SK-N-SH (cell line): ENCODE measurements around the gene CLK2. TPM values are rescaled to one million over a fixed set of nuclear protein-coding genes. Genes with fewer than 3 reads are reported as not detected.
A peak's percentile ranks its signal among the peaks of the same experiment; 100 is the strongest.

ENCODE experiments used
- CTCF ChIA-PET: fragments of 300-600, 350-600 bp; formaldehyde crosslinking; extraction: SDS; loops from one replicate; lab custom pipeline; 2021; lab: Yijun Ruan, JAX
- POLR2A ChIA-PET: fragments of 350-600 bp; sonication (Branson Sonifier 250); formaldehyde crosslinking; extraction: SDS; loops from one replicate; lab custom pipeline; 2020; ENCODE audit warnings: antibody characterized with exemption, inconsistent platforms; lab: Yijun Ruan, JAX
- DNase-seq: peaks from one replicate; pipeline ENCODE4 v3.0.0; 2012
- H2AFZ ChIP-seq: fragments of 200-600 bp; sonication (generic); 2 replicates; pipeline ENCODE4 v1.8.1; 2016; ENCODE audit warnings: antibody characterized with exemption, mild to moderate bottlenecking, low read depth
- H3F3A ChIP-seq: fragments of 200-600 bp; sonication (generic); replicated peaks from 2 replicates; pipeline ENCODE3; 2016; ENCODE audit warnings: antibody characterized with exemption, mild to moderate bottlenecking; ENCODE audit not compliant: insufficient read depth
- H3K27ac ChIP-seq, 2 experiments: fragments of 200-500 bp in 1 of 2; fragments of 200-600 bp in 1 of 2; sonication (Bioruptor generic) in 1 of 2; sonication (generic), shearing (Covaris generic) in 1 of 2; 2 replicates each; pipeline versions ENCODE4 v1.5.1 to v1.6.1; 2014 to 2016; ENCODE audit warnings: low read depth in 2 of 2, inconsistent platforms in 1 of 2, low read length in 1 of 2, mild to moderate bottlenecking in 1 of 2, mixed read lengths in 1 of 2
- H3K27me3 ChIP-seq: fragments of 200-600 bp; sonication (generic), shearing (Covaris generic); 2 replicates; pipeline ENCODE4 v1.6.1; 2016; ENCODE audit warnings: mixed run types; ENCODE audit not compliant: insufficient read depth
- H3K36me3 ChIP-seq, 2 experiments: fragments of 200-500 bp in 1 of 2; fragments of 200-600 bp in 1 of 2; sonication (Bioruptor generic) in 1 of 2; sonication (generic) in 1 of 2; replicated peaks in 1 of 2; 2 replicates each; pipeline versions ENCODE3 to v1.5.1; 2014 to 2016; ENCODE audit warnings: low read length in 1 of 2, mild to moderate bottlenecking in 1 of 2; ENCODE audit not compliant: insufficient read depth in 2 of 2, control insufficient read depth in 1 of 2
- H3K4me1 ChIP-seq, 2 experiments: fragments of 200-500 bp in 1 of 2; fragments of 200-600 bp in 1 of 2; sonication (Bioruptor generic) in 1 of 2; sonication (generic), shearing (Covaris generic) in 1 of 2; 2 replicates each; pipeline versions ENCODE4 v1.5.1 to v1.6.1; 2014 to 2016; ENCODE audit warnings: low read depth in 1 of 2, low read length in 1 of 2, mixed run types in 1 of 2; ENCODE audit not compliant: insufficient read depth in 2 of 2, control insufficient read depth in 1 of 2
- H3K4me2 ChIP-seq: fragments of 200-600 bp; sonication (generic), shearing (Covaris generic); 2 replicates; pipeline ENCODE4 v1.6.1; 2017; ENCODE audit warnings: mixed run types
- H3K4me3 ChIP-seq, 2 experiments: fragments of 200-500 bp in 1 of 2; fragments of 200-600 bp in 1 of 2; sonication (Bioruptor generic) in 1 of 2; sonication (generic), shearing (Covaris generic) in 1 of 2; 2 replicates each; pipeline versions ENCODE4 v1.5.1 to v1.8.1; 2014 to 2016; ENCODE audit warnings: low read depth in 2 of 2, inconsistent platforms in 1 of 2, low read length in 1 of 2, mild to moderate bottlenecking in 1 of 2, mixed read lengths in 1 of 2, moderate library complexity in 1 of 2
- H3K79me2 ChIP-seq: fragments of 200-600 bp; sonication (generic); 2 replicates; pipeline ENCODE4 v1.8.1; 2017; ENCODE audit warnings: mild to moderate bottlenecking; ENCODE audit not compliant: insufficient read depth
- H3K9ac ChIP-seq: fragments of 200-600 bp; sonication (generic); 2 replicates; pipeline ENCODE4 v1.6.1; 2017; ENCODE audit warnings: mixed run types
- H3K9me2 ChIP-seq: fragments of 200-600 bp; sonication (generic); 2 replicates; pipeline ENCODE4 v1.6.1; 2017; ENCODE audit warnings: mixed run types
- H3K9me3 ChIP-seq: fragments of 200-600 bp; sonication (generic); 2 replicates; pipeline ENCODE4 v1.6.1; 2017; ENCODE audit warnings: mixed run types, mild to moderate bottlenecking, moderate library complexity
- H4K20me1 ChIP-seq: fragments of 200-600 bp; sonication (generic); 2 replicates; pipeline ENCODE4 v1.6.1; 2017; ENCODE audit warnings: mild to moderate bottlenecking, mixed run types; ENCODE audit not compliant: insufficient read depth
- CHD2 ChIP-seq: fragments of 150-350 bp; IDR thresholded peaks from 2 replicates; pipeline ENCODE4 v1.6.1; 2018; ENCODE audit warnings: low read length; ENCODE audit not compliant: partially characterized antibody
- EP300 ChIP-seq, 2 experiments: IDR thresholded peaks; 2 replicates each; pipeline versions ENCODE4 v1.4.0 to v1.6.1; 2012; ENCODE audit warnings: borderline replicate concordance in 1 of 2, low read depth in 1 of 2, low read length in 1 of 2
- FOSL2 ChIP-seq: IDR thresholded peaks from 2 replicates; pipeline ENCODE4 v1.4.0; 2012; ENCODE audit warnings: low read depth, mild to moderate bottlenecking, moderate library complexity, borderline replicate concordance
- FOXJ3 ChIP-seq: sonication (generic); formaldehyde crosslinking; IDR thresholded peaks from 2 replicates; pipeline ENCODE4 v1.5.1; 2020; ENCODE audit warnings: mild to moderate bottlenecking, missing genetic modification reagents
- GABPA ChIP-seq: IDR thresholded peaks from 2 replicates; pipeline ENCODE4 v1.4.0; 2012; ENCODE audit warnings: low read depth, mild to moderate bottlenecking
- JUND ChIP-seq: IDR thresholded peaks from 2 replicates; pipeline ENCODE4 v1.4.0; 2012
- MEF2A ChIP-seq: IDR thresholded peaks from 2 replicates; pipeline ENCODE4 v1.4.0; 2012; ENCODE audit warnings: low read depth, borderline replicate concordance
- NFIC ChIP-seq: IDR thresholded peaks from 2 replicates; pipeline ENCODE4 v1.4.0; 2012; ENCODE audit warnings: borderline replicate concordance
- POLR2AphosphoS5 ChIP-seq: IDR thresholded peaks from 2 replicates; pipeline ENCODE4 v1.6.1; 2012; ENCODE audit warnings: low read depth, low read length
- RAD21 ChIP-seq: IDR thresholded peaks from 2 replicates; pipeline ENCODE4 v1.6.1; 2012; ENCODE audit warnings: mild to moderate bottlenecking, low read length
- RCOR1 ChIP-seq: fragments of 150-350 bp; IDR thresholded peaks from 2 replicates; pipeline ENCODE4 v1.6.1; 2017; ENCODE audit warnings: antibody characterized with exemption, low read length
- RFX5 ChIP-seq: IDR thresholded peaks from 2 replicates; pipeline ENCODE4 v1.6.1; 2012; ENCODE audit warnings: mild to moderate bottlenecking, improper control_type of control experiment, low read length
- SIN3A ChIP-seq: IDR thresholded peaks from 2 replicates; pipeline ENCODE4 v1.6.1; 2012; ENCODE audit warnings: low read depth, mild to moderate bottlenecking, low read length, moderate library complexity, borderline replicate concordance
- SMC3 ChIP-seq: IDR thresholded peaks from 2 replicates; pipeline ENCODE4 v1.6.1; 2012; ENCODE audit warnings: low read depth, low read length, improper control_type of control experiment
- TAF1 ChIP-seq: IDR thresholded peaks from 2 replicates; pipeline ENCODE4 v1.6.1; 2012; ENCODE audit warnings: low read depth, mild to moderate bottlenecking, low read length, moderate library complexity, borderline replicate concordance
- TCF12 ChIP-seq: IDR thresholded peaks from 2 replicates; pipeline ENCODE4 v1.4.0; 2012
- WGBS: methylation state at CpG from one replicate; pipeline ENCODE4 v1.1.6; 2017; ENCODE audit warnings: low lambda C conversion rate; 5-methylcytosine and 5-hydroxymethylcytosine counted together
- polyA plus RNA-seq, 3 experiments: library from polyadenylated mRNA; depleted of rRNA; stranded (reverse); fragments of >200 nt; gene quantifications; 2 replicates each; pipeline ENCODE4 v1.2.3, GENCODE V29; 2012
- TF ChIP-seq, protein P1 (sequence below): fragments of 150-350 bp; IDR thresholded peaks from 2 replicates; pipeline ENCODE4 v1.6.1; 2016; ENCODE audit warnings: mild to moderate bottlenecking, low read depth, low read length
- TF ChIP-seq, protein P2 (sequence below): fragments of 200-600 bp; sonication (generic); IDR thresholded peaks from 2 replicates; pipeline ENCODE4 v1.6.1; 2017; ENCODE audit warnings: antibody characterized with exemption, mild to moderate bottlenecking, moderate library complexity
- TF ChIP-seq, protein P3 (sequence below): IDR thresholded peaks from 2 replicates; pipeline ENCODE4; 2012
- TF ChIP-seq, protein P4 (sequence below): IDR thresholded peaks from 2 replicates; pipeline ENCODE4 v1.4.0; 2012; ENCODE audit warnings: low read depth

CLK2 gene
- polyA plus RNA-seq, 1 of the 3 experiments (the other 2 are of a cell fraction): 76.7 TPM

DNA sequence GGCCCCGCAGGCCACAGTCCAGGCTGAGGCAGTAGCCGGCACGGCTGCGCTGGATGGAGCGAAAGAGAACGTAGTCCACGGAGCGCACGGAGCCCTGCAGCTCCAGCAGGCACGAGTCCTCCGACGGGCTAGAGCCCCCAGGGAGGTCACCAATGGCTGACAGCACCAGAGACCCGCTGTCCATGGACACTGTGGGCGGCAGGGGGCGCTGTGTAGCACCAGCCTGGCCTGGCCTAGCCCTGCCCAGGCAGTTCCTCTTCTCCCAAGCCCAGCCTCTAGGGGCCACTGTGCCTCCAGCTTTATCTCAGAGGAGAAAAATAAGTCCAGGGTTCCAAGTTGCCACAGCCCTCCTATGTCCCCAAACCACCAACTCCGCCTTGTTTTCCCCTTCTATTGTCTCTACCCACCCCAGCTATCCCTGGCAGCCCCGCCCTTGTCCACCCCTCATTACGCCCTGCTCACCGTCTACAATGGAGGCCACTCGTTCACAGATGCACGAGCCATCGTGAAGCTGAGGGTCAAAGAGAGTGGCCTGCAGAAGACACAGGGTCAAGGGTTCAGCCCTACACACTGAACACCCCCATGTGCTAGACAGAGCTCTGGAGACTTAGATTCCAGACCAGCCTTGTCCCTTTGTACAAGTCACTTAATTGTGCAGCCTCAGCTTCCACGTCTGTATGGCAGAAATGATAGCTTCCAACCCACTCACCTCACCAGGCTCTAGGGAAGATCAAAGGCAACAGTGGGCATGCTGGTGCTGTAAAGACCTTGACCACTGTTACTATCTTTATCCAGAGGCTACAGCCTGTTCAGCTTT lies 22.5 kb downstream of the CLK2 start (continued):
- TF ChIP-seq SMC3: peak; percentile 85
- TF ChIP-seq, protein P1, sequence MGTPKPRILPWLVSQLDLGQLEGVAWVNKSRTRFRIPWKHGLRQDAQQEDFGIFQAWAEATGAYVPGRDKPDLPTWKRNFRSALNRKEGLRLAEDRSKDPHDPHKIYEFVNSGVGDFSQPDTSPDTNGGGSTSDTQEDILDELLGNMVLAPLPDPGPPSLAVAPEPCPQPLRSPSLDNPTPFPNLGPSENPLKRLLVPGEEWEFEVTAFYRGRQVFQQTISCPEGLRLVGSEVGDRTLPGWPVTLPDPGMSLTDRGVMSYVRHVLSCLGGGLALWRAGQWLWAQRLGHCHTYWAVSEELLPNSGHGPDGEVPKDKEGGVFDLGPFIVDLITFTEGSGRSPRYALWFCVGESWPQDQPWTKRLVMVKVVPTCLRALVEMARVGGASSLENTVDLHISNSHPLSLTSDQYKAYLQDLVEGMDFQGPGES: no peak
- TF ChIP-seq POLR2AphosphoS5: no peak
- TF ChIP-seq RFX5: no peak
- TF ChIP-seq CHD2: peak; percentile 46
- TF ChIP-seq SIN3A: 0 out of 2 replicates have a peak, but pooled peaks have one; percentile 45
- TF ChIP-seq, protein P2, sequence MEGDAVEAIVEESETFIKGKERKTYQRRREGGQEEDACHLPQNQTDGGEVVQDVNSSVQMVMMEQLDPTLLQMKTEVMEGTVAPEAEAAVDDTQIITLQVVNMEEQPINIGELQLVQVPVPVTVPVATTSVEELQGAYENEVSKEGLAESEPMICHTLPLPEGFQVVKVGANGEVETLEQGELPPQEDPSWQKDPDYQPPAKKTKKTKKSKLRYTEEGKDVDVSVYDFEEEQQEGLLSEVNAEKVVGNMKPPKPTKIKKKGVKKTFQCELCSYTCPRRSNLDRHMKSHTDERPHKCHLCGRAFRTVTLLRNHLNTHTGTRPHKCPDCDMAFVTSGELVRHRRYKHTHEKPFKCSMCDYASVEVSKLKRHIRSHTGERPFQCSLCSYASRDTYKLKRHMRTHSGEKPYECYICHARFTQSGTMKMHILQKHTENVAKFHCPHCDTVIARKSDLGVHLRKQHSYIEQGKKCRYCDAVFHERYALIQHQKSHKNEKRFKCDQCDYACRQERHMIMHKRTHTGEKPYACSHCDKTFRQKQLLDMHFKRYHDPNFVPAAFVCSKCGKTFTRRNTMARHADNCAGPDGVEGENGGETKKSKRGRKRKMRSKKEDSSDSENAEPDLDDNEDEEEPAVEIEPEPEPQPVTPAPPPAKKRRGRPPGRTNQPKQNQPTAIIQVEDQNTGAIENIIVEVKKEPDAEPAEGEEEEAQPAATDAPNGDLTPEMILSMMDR: peak; percentile 99
- no peak for TF ChIP-seq TCF12
- TF ChIP-seq JUND: no peak
- peak; percentile 90 for TF ChIP-seq RAD21
- TF ChIP-seq, protein P3, sequence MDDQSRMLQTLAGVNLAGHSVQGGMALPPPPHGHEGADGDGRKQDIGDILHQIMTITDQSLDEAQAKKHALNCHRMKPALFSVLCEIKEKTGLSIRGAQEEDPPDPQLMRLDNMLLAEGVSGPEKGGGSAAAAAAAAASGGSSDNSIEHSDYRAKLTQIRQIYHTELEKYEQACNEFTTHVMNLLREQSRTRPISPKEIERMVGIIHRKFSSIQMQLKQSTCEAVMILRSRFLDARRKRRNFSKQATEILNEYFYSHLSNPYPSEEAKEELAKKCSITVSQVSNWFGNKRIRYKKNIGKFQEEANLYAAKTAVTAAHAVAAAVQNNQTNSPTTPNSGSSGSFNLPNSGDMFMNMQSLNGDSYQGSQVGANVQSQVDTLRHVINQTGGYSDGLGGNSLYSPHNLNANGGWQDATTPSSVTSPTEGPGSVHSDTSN: no peak
- TF ChIP-seq MEF2A: no peak
- TF ChIP-seq EP300 (IDR thresholded peaks at IDR 0.05; ENCODE audit: borderline replicate concordance in 1 of 2, low read depth in 1 of 2, low read length in 1 of 2): no peak

DNA sequence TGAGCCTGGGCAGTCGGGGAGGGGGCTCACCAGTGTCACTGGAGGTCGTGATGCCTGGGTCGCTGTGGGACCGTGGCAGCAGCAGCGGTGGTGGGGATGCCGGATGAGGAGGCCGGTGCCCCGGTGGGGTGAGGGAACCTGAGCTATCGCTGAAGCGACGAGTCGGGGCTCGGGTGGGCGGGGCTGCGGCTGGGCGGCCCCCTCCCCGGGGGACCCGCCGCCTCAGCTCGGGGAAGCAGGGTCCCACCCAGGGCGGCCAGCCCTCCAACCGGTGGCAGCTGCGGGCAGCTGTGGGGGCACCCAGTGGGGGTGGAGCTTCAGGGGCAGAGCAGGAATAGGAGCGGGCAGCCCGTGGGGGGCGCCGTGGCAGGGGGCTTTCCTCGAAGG lies 23.1 kb downstream of the CLK2 start:
- Histone ChIP-seq H3K27me3 (no peaks in the 10 kb centered on the region), H3K27ac (no peak overlapping the region; a peak in 1 of 4 replicates), H3K4me1 (peaks cover 0 to 16% of the 10 kb centered on the region in 2 experiments; a peak in 2 of 4 replicates), H3K79me2 (peaks cover 23% of the 10 kb centered on the region), H3K9ac (no peak overlapping the region), H2AFZ (no peak overlapping the region), H3K4me2 (no peak overlapping the region), H4K20me1 (no peaks in the 10 kb centered on the region), H3K36me3 (peaks cover 9 to 26% of the 10 kb centered on the region in 2 experiments), H3F3A (peaks cover 21% of the 10 kb centered on the region), H3K9me3 (no peaks in the 10 kb centered on the region), H3K4me3 (no peak overlapping the region; a peak in 1 of 4 replicates), H3K9me2 (no peaks in the 10 kb centered on the region)
- DNase-seq: no peak
- WGBS: 82% methylated on average over 11 of the region's 28 CpGs
- POLR2A ChIA-PET: interaction anchor here (1.8 to 2.9 kb wide), 2 partner anchors 12 to 23 kb away, joined by 5 to 11 read pairs; partner anchors contain the start of gene SCAMP3
- CTCF ChIA-PET: interaction anchor here (0.6 to 13.3 kb wide), 55 partner anchors 9 to 870 kb away, joined by 3 to 184 read pairs (median 5); partner anchors contain the start of genes CLK2, FDPS, HCN3 and KRTCAP2
- no peak for TF ChIP-seq GABPA
- no peak for TF ChIP-seq TAF1
- TF ChIP-seq, protein P3: no peak
- TF ChIP-seq EP300 (IDR thresholded peaks at IDR 0.05; ENCODE audit: borderline replicate concordance in 1 of 2, low read depth in 1 of 2, low read length in 1 of 2): no peak
- TF ChIP-seq SMC3: no peak
- TF ChIP-seq, protein P4, sequence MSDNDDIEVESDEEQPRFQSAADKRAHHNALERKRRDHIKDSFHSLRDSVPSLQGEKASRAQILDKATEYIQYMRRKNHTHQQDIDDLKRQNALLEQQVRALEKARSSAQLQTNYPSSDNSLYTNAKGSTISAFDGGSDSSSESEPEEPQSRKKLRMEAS: no peak
- TF ChIP-seq, protein P2: no peak
- TF ChIP-seq, protein P1: no peak
- no peak for TF ChIP-seq FOXJ3
- no peak for TF ChIP-seq FOSL2
- no peak for TF ChIP-seq NFIC
- no peak for TF ChIP-seq RCOR1
